ENCODE measurements around the gene PCBP2. TPM values are rescaled to one million over a fixed set of nuclear protein-coding genes. Genes with fewer than 3 reads are reported as not detected.
"Not testable (repeated sequence)": the region's sequence is repeated elsewhere in the genome, so short reads cannot be mapped to it uniquely, and the experiment has no call there.

Gene PCBP2
- total RNA-seq, 8 experiments from 2014 or later: 188 to 782 (median 284) TPM

GRCh38 chr12:53424626-53425514 is 27.0 kb upstream of the PCBP2 start:
- no peak for ATAC-seq (replicated peaks in 6 of 8)
- in situ Hi-C loops (cut with MboI; ENCODE audit: low pct_unique_long_range_greater_than_20kb in 2 of 9, low sequenced_read_pairs in 9 of 9, unreplicated experiment in 9 of 9): loop anchor here in 3 of 9 experiments (10.0 to 25.0 kb wide), 3 partner anchors 70 to 88 kb away; partner anchors contain the start of gene SP7 (in 1 of the 3)
- no peak overlapping the region for H3K4me3 ChIP-seq
- WGBS, 10 experiments: 0 to 100% (median 88%) methylated on average over 1 to 5 of the region's 9 CpGs; no CpG with 5 or more reads in 4 of the 10 experiments
- H3K4me1 ChIP-seq (replicated peaks in 1 of 2): peaks cover 2% of the 10 kb centered on the region in 2 donors
- H3K27ac ChIP-seq: no peak overlapping the region

GRCh38 chr12:53425515-53426150 is 26.3 kb upstream of the PCBP2 start:
- no peak for ATAC-seq (replicated peaks in 6 of 8)
- no peak overlapping the region for H3K27ac ChIP-seq
- in situ Hi-C loops (cut with MboI; ENCODE audit: low pct_unique_long_range_greater_than_20kb in 2 of 9, low sequenced_read_pairs in 9 of 9, unreplicated experiment in 9 of 9): loop anchor here in 3 of 9 experiments (10.0 to 25.0 kb wide), 3 partner anchors 71 to 88 kb away; partner anchors contain the start of gene SP7 (in 1 of the 3)
- H3K4me3 ChIP-seq: no peak overlapping the region
- WGBS, 10 experiments: 20 to 100% (median 90%) methylated on average over 1 to 4 of the region's 11 CpGs; no CpG with 5 or more reads in 3 of the 10 experiments
- H3K4me1 ChIP-seq (replicated peaks in 1 of 2): peaks cover 2% of the 10 kb centered on the region in 2 donors

GRCh38 chr12:53427905-53428594 is 23.9 kb upstream of the PCBP2 start:
- Histone ChIP-seq H3K27ac (no peak overlapping the region), H3K4me1 (replicated peaks in 1 of 2) (peaks cover 0 to 2% of the 10 kb centered on the region in 2 donors), H3K4me3 (no peak overlapping the region)
- 0 to 100% (median 93%) methylated on average over 2 to 7 of the region's 7 CpGs; no CpG with 5 or more reads in 1 of the 10 experiments for WGBS, 10 experiments
- peak in 5 of 8 experiments; percentile 48 to 81 (median 63) for ATAC-seq (replicated peaks in 6 of 8)
- in situ Hi-C loops (cut with MboI; ENCODE audit: low pct_unique_long_range_greater_than_20kb in 2 of 9, low sequenced_read_pairs in 9 of 9, unreplicated experiment in 9 of 9): loop anchor here in 3 of 9 experiments (10.0 to 25.0 kb wide), 3 partner anchors 73 to 91 kb away; partner anchors contain the start of gene SP7 (in 1 of the 3)

- no peak for ATAC-seq (replicated peaks in 6 of 8)
- 40 to 100% (median 82%) methylated on average over 1 to 5 of the region's 7 CpGs; no CpG with 5 or more reads in 4 of the 10 experiments for WGBS, 10 experiments
- H3K4me1 ChIP-seq (replicated peaks in 1 of 2): peaks cover 0 to 2% of the 10 kb centered on the region in 2 donors
- H3K27ac ChIP-seq: no peak overlapping the region
- in situ Hi-C loops (cut with MboI; ENCODE audit: low pct_unique_long_range_greater_than_20kb in 2 of 9, low sequenced_read_pairs in 9 of 9, unreplicated experiment in 9 of 9): loop anchor here in 3 of 9 experiments (10.0 to 25.0 kb wide), 3 partner anchors 74 to 91 kb away; partner anchors contain the start of gene SP7 (in 1 of the 3)
- no peak overlapping the region for H3K4me3 ChIP-seq
These were observed 23.2 kb upstream of the PCBP2 start for GRCh38 chr12:53428741-53429140.

GRCh38 chr12:53430116-53430515 is 21.8 kb upstream of the PCBP2 start:
- no peak overlapping the region for H3K4me3 ChIP-seq
- WGBS, 10 experiments: 20 to 94% (median 70%) methylated on average over 2 to 4 of the region's 5 CpGs; no CpG with 5 or more reads in 2 of the 10 experiments
- in situ Hi-C loops (cut with MboI; ENCODE audit: low pct_unique_long_range_greater_than_20kb in 2 of 9, low sequenced_read_pairs in 9 of 9, unreplicated experiment in 9 of 9): loop anchor here in 1 of 9 experiments (25.0 kb wide), 1 partner anchor 93 kb away; the partner anchor contains the start of gene SP7
- no peak overlapping the region for H3K27ac ChIP-seq
- no peaks in the 10 kb centered on the region for H3K4me1 ChIP-seq (replicated peaks in 1 of 2)
- no peak for ATAC-seq (replicated peaks in 6 of 8)

GRCh38 chr12:53431187-53431586 is 20.7 kb upstream of the PCBP2 start:
- peak in 1 of 8 experiments; percentile 37 for ATAC-seq (replicated peaks in 6 of 8)
- H3K4me1 ChIP-seq (replicated peaks in 1 of 2): no peaks in the 10 kb centered on the region
- in situ Hi-C loops (cut with MboI; ENCODE audit: low pct_unique_long_range_greater_than_20kb in 2 of 9, low sequenced_read_pairs in 9 of 9, unreplicated experiment in 9 of 9): loop anchor here in 1 of 9 experiments (25.0 kb wide), 1 partner anchor 94 kb away; the partner anchor contains the start of gene SP7
- H3K4me3 ChIP-seq: no peak overlapping the region
- no peak overlapping the region for H3K27ac ChIP-seq
- 40 to 100% (median 70%) methylated on average over 1 to 7 of the region's 7 CpGs; no CpG with 5 or more reads in 6 of the 10 experiments for WGBS, 10 experiments

GRCh38 chr12:53435326-53435725 is 16.6 kb upstream of the PCBP2 start:
- not testable (repeated sequence) for H3K4me3 ChIP-seq; H3K27ac ChIP-seq; ATAC-seq (replicated peaks in 6 of 8); H3K4me1 ChIP-seq (replicated peaks in 1 of 2)
- WGBS, 10 experiments: 92 to 100% (median 97%) methylated on average over 1 to 9 of the region's 9 CpGs
- in situ Hi-C loops (cut with MboI; ENCODE audit: low pct_unique_long_range_greater_than_20kb in 2 of 9, low sequenced_read_pairs in 9 of 9, unreplicated experiment in 9 of 9): loop anchor here in 1 of 9 experiments (25.0 kb wide), 1 partner anchor 98 kb away; the partner anchor contains the start of gene SP7

- H3K4me3 ChIP-seq; ATAC-seq (replicated peaks in 6 of 8); H3K27ac ChIP-seq: not testable (repeated sequence)
- in situ Hi-C loops (cut with MboI; ENCODE audit: low pct_unique_long_range_greater_than_20kb in 2 of 9, low sequenced_read_pairs in 9 of 9, unreplicated experiment in 9 of 9): loop anchor here in 1 of 9 experiments (25.0 kb wide), 1 partner anchor 102 kb away; the partner anchor contains the start of gene SP7
- H3K4me1 ChIP-seq (replicated peaks in 1 of 2): peaks cover 14% of the 10 kb centered on the region in 2 donors
These were observed 12.3 kb upstream of the PCBP2 start for GRCh38 chr12:53439582-53439981.

- in situ Hi-C loops (cut with MboI; ENCODE audit: low pct_unique_long_range_greater_than_20kb in 2 of 9, low sequenced_read_pairs in 9 of 9, unreplicated experiment in 9 of 9): loop anchor here in 1 of 9 experiments (25.0 kb wide), 1 partner anchor 104 kb away; the partner anchor contains the start of gene SP7
- peak; percentile 92 to 99 (median 98) for ATAC-seq (replicated peaks in 6 of 8)
- Histone ChIP-seq H3K27ac (peak within 1 kb of the TSS; percentile 67 to 83), H3K4me1 (replicated peaks in 1 of 2) (peaks cover 14% of the 10 kb centered on the region in 2 donors), H3K4me3 (peak within 1 kb of the TSS; percentile 38 to 72 (median 50))
- WGBS, 10 experiments: 0 to 15% (median 6%) methylated on average over 3 to 15 of the region's 31 CpGs; no CpG with 5 or more reads in 1 of the 10 experiments
These were observed 10.7 kb upstream of the PCBP2 start, which contains the start of gene PRR13 for GRCh38 chr12:53441040-53441833. TSS of gene PRR13 (plus strand) at chr12:53441734. CDS start at chr12:53442715, 981 bp downstream.

GRCh38 chr12:53443955-53444354 is 7.9 kb upstream of the PCBP2 start:
- ATAC-seq (replicated peaks in 6 of 8): no peak
- peaks cover 14% of the 10 kb centered on the region in 2 donors for H3K4me1 ChIP-seq (replicated peaks in 1 of 2)
- H3K27ac ChIP-seq: no peak overlapping the region
- WGBS, 10 experiments: 73 to 100% (median 86%) methylated on average over 2 to 3 of the region's 4 CpGs; no CpG with 5 or more reads in 3 of the 10 experiments
- in situ Hi-C loops (cut with MboI; ENCODE audit: low pct_unique_long_range_greater_than_20kb in 2 of 9, low sequenced_read_pairs in 9 of 9, unreplicated experiment in 9 of 9): loop anchor here in 1 of 9 experiments (25.0 kb wide), 1 partner anchor 107 kb away; the partner anchor contains the start of gene SP7
- no peak overlapping the region for H3K4me3 ChIP-seq

GRCh38 chr12:53444593-53445325 is 7.1 kb upstream of the PCBP2 start:
- in situ Hi-C loops (cut with MboI; ENCODE audit: low pct_unique_long_range_greater_than_20kb in 2 of 9, low sequenced_read_pairs in 9 of 9, unreplicated experiment in 9 of 9): loop anchor here in 1 of 9 experiments (25.0 kb wide), 1 partner anchor 107 kb away; the partner anchor contains the start of gene SP7
- not testable (repeated sequence) for ATAC-seq (replicated peaks in 6 of 8); H3K4me3 ChIP-seq; H3K27ac ChIP-seq
- 82 to 100% (median 96%) methylated on average over 1 to 9 of the region's 11 CpGs for WGBS, 10 experiments
- peaks cover 14% of the 10 kb centered on the region in 2 donors for H3K4me1 ChIP-seq (replicated peaks in 1 of 2)
